Upper lobe of right lung (tissue), 1 donor: Measurements from ENCODE around the gene TFDP3. TPM values are rescaled to one million over a fixed set of nuclear protein-coding genes. Genes with fewer than 3 reads are reported as not detected.

Experiments
- ATAC-seq: fragments of 200-7000 bp; cut with Tn5 transposase; one replicate; pipeline ENCODE4 v1.9.1; 2020; ENCODE audit warnings: mild to moderate bottlenecking, moderate library complexity
- DNase-seq: peaks from one replicate; pipeline ENCODE4 v3.0.0-alpha.2; 2020
- H3K27ac ChIP-seq: fragments of 200-600 bp; one replicate; pipeline ENCODE4 v1.8.0; 2022
- H3K27me3 ChIP-seq: fragments of 200-600 bp; one replicate; pipeline ENCODE4 v1.8.0; 2022; ENCODE audit warnings: mild to moderate bottlenecking
- H3K36me3 ChIP-seq: fragments of 200-600 bp; one replicate; pipeline ENCODE4 v1.8.0; 2022
- H3K4me1 ChIP-seq: fragments of 200-600 bp; one replicate; pipeline ENCODE4 v1.8.0; 2022
- H3K4me3 ChIP-seq: fragments of 200-600 bp; one replicate; pipeline ENCODE4 v1.8.0; 2022; ENCODE audit warnings: mild to moderate bottlenecking
- H3K9me3 ChIP-seq: fragments of 200-600 bp; one replicate; pipeline ENCODE4 v1.8.0; 2022
- intact Hi-C: fragments of 100-400 bp; cut with DNase I; formaldehyde crosslinking; loops from one replicate; pipeline ENCODE4 v1.11.0; 2022
- long read RNA-seq: library from polyadenylated mRNA; unstranded; transcript quantifications from one replicate; pipeline ENCODE4 v2.0.0, GENCODE V29; 2021
- total RNA-seq: library from RNA; stranded (reverse); fragmentation: NEBNext Ultra II Directional; extraction: Animal tissue kit (Norgen Biotek cat#: 25700); gene quantifications from one replicate; pipeline ENCODE4 v1.2.1, GENCODE V29; 2021
- TF ChIP-seq, protein P1 (sequence below): fragments of 200-600 bp; IDR thresholded peaks from one replicate; pipeline ENCODE4 v1.8.0; 2022; ENCODE audit warnings: antibody characterized with exemption
- donor health status: DM: no; HTN: yes; CAD: no; lungs with severe emphysema.

Gene TFDP3, protein sequence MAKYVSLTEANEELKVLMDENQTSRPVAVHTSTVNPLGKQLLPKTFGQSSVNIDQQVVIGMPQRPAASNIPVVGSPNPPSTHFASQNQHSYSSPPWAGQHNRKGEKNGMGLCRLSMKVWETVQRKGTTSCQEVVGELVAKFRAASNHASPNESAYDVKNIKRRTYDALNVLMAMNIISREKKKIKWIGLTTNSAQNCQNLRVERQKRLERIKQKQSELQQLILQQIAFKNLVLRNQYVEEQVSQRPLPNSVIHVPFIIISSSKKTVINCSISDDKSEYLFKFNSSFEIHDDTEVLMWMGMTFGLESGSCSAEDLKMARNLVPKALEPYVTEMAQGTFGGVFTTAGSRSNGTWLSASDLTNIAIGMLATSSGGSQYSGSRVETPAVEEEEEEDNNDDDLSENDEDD
- not detected for total RNA-seq
- long read RNA-seq: 0 reads

DNA sequence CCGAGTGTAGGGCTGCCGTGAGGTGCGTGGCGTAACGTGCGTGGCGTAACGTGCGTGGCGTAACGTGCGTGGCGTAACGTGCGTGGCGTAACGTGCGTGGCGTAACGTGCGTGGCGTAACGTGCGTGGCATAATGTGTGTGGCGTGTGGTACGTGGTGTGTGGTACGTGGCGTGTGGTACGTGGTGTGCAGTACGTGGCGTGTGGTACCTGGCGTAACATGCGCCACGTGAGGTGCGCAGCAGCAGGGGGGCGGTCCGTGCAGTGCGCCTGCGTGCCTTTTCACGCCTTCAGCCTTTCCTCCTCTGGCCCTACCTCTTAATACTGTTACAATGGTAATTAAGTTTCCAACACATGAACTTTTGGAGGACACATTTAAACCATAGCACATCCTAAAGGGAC, at the start of gene TFDP3:
Gene TFDP3, minus strand, starts transcription at position 26 of the 400 bp plus-strand sequence. CDS start 95 bp downstream, outside the sequence.
- intact Hi-C loops: no loop called here

DNA sequence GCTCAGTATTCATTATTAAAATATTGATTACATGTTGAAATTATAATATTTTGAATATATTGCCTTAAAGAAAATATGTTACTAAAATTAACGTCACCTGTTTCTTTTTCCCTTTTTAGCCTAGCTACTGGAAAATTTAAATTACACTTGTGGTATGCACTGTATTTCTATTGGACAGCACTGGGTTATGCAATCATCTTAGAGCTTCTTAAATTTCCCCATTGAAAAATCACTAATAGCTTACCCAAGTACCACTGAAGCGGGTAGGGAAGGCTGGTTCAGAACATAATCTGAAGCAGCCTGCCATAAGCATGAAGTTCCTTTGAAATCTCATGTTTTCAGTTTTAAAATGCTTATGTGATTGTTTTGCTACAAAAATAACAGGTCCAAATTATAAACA, 49.5 kb upstream of the TFDP3 start:
- Histone ChIP-seq H3K4me3 (no peak overlapping the region), H3K36me3 (no peaks in the 10 kb centered on the region), H3K9me3 (no peaks in the 10 kb centered on the region), H3K27me3 (no peaks in the 10 kb centered on the region), H3K4me1 (no peaks in the 10 kb centered on the region), H3K27ac (no peak overlapping the region)
- no peak for ATAC-seq
- TF ChIP-seq, protein P1, sequence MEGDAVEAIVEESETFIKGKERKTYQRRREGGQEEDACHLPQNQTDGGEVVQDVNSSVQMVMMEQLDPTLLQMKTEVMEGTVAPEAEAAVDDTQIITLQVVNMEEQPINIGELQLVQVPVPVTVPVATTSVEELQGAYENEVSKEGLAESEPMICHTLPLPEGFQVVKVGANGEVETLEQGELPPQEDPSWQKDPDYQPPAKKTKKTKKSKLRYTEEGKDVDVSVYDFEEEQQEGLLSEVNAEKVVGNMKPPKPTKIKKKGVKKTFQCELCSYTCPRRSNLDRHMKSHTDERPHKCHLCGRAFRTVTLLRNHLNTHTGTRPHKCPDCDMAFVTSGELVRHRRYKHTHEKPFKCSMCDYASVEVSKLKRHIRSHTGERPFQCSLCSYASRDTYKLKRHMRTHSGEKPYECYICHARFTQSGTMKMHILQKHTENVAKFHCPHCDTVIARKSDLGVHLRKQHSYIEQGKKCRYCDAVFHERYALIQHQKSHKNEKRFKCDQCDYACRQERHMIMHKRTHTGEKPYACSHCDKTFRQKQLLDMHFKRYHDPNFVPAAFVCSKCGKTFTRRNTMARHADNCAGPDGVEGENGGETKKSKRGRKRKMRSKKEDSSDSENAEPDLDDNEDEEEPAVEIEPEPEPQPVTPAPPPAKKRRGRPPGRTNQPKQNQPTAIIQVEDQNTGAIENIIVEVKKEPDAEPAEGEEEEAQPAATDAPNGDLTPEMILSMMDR: no peak
- intact Hi-C loops: no loop called here
- DNase-seq: no peak

More for the DNA sequence above, at the start of gene TFDP3:
- TF ChIP-seq, protein P1: no peak
- Histone ChIP-seq H3K4me3 (no peak within 1 kb of the TSS), H3K9me3 (no peaks in the 10 kb centered on the region), H3K36me3 (no peaks in the 10 kb centered on the region), H3K27ac (no peak within 1 kb of the TSS), H3K27me3 (no peaks in the 10 kb centered on the region), H3K4me1 (no peaks in the 10 kb centered on the region)
- ATAC-seq: no peak
- DNase-seq: no peak

DNA sequence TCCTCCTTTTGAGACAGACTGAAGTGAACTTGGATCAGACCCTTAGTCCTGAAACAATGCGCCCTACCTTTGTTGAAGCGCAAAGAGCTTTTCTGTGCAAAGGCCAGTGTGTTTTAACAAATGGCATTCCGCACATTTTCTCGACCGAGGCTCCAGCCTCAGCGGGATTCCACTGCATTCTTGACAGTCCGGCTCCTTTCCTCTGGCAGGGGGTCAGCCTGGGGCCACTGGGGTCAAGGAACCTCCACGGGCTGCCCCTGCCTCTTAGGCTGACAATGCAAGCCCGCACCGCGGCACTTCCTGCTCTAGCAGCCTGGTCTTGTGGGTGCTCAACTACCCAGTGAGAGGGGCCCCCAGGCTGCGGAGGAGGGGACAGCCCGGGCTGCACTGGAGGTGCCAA, 47.2 kb upstream of the TFDP3 start:
- H3K27ac ChIP-seq: no peak overlapping the region
- no peaks in the 10 kb centered on the region for H3K9me3 ChIP-seq
- ATAC-seq (peak; percentile 42), DNase-seq (peak; percentile 60)
- no peaks in the 10 kb centered on the region for H3K27me3 ChIP-seq
- intact Hi-C loops: no loop called here
- H3K4me3 ChIP-seq: no peak overlapping the region
- H3K4me1 ChIP-seq: no peaks in the 10 kb centered on the region
- no peaks in the 10 kb centered on the region for H3K36me3 ChIP-seq
- TF ChIP-seq, protein P1: no peak

DNA sequence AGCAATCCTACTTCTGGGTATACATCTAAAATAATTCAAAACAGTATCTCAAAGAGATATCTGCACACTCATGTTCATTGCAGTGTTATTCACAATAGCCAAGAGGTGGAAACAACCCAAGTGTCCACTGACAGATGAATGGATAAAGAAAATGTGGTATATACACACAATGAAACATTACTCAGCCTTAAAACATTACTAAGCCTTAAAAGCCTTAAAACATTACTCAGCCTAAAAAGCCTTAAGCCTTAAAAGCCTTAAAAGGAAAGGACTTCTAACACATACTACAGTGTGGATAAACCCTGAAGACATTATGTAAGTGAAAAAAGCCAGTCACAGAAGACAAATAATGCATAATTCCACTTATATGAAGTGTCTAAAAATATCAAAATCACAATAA, 40.3 kb upstream of the TFDP3 start:
- H3K27me3 ChIP-seq: no peaks in the 10 kb centered on the region
- H3K36me3 ChIP-seq: no peaks in the 10 kb centered on the region
- H3K4me3 ChIP-seq: no peak overlapping the region
- ATAC-seq: no peak
- DNase-seq: no peak
- no peak overlapping the region for H3K27ac ChIP-seq
- intact Hi-C loops: no loop called here
- H3K4me1 ChIP-seq: no peaks in the 10 kb centered on the region
- TF ChIP-seq, protein P1: no peak
- H3K9me3 ChIP-seq: no peaks in the 10 kb centered on the region

DNA sequence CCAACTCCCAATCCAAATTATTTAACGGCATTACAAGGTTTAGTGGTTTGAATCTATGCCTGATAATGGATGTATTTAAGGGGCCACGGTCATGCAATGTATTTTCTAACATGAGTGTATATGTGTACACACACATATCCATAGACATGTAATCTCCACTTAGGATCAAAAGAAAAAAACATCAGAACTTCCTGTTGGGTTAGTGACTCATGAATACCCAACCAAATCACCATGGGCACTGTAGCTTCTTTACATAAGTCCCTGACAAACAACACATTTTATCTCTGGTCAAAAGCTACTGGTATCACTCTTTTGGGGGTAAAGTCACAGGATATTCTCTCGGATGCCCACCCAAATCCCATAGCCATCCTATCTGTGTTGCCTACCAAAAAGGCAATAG, 36.5 kb upstream of the TFDP3 start:
- no peak overlapping the region for H3K4me3 ChIP-seq
- TF ChIP-seq, protein P1: no peak
- H3K27me3 ChIP-seq: no peaks in the 10 kb centered on the region
- H3K9me3 ChIP-seq: no peaks in the 10 kb centered on the region
- no peaks in the 10 kb centered on the region for H3K36me3 ChIP-seq
- no peak for ATAC-seq
- intact Hi-C loops: no loop called here
- DNase-seq: no peak
- H3K4me1 ChIP-seq: no peaks in the 10 kb centered on the region
- H3K27ac ChIP-seq: no peak overlapping the region
